Renal cortical epithelial cell (primary cell): ENCODE results near the gene ASTN1. TPM values are rescaled to one million over a fixed set of nuclear protein-coding genes. Genes with fewer than 3 reads are reported as not detected.

Experiments used
- DNase-seq: peaks from one replicate; pipeline ENCODE4 v3.0.0-alpha.2; 2011; ENCODE audit warnings: low read depth
- total RNA-seq: library from RNA; depleted of rRNA; stranded (reverse); fragments of >200 nt; gene quantifications from 2 replicates; pipeline ENCODE4 v1.2.3, GENCODE V29; 2014

ASTN1 gene
- under 0.01 and 0.05 TPM in 2 replicates for total RNA-seq

GRCh38 chr1:177164380-177165068, at the start of gene ASTN1:
ASTN1 (minus strand) TSS chr1:177164712; CDS start chr1:177164676, 36 bp downstream.
- no peak for DNase-seq

GRCh38 chr1:177211231-177211630, 46.7 kb upstream of the ASTN1 start:
- DNase-seq = no peak

GRCh38 chr1:177210071-177210470, 45.6 kb upstream of the ASTN1 start:
- DNase-seq = peak; percentile 29

- DNase-seq = peak; percentile 99
Observed at GRCh38 chr1:177209357-177209756, 44.8 kb upstream of the ASTN1 start.

- DNase-seq = no peak
Observed at GRCh38 chr1:177208920-177209319, 44.4 kb upstream of the ASTN1 start.

GRCh38 chr1:177206831-177207355, 42.4 kb upstream of the ASTN1 start:
- peak; percentile 18 for DNase-seq

GRCh38 chr1:177200290-177200689, 35.8 kb upstream of the ASTN1 start:
- peak; percentile 21 for DNase-seq

- no peak for DNase-seq
Observed at GRCh38 chr1:177198243-177198642, 33.7 kb upstream of the ASTN1 start.

GRCh38 chr1:177190308-177190970, 25.9 kb upstream of the ASTN1 start:
- no peak for DNase-seq

- DNase-seq = no peak
Observed at GRCh38 chr1:177186639-177187038, 22.1 kb upstream of the ASTN1 start.

- DNase-seq = peak; percentile 2
Observed at GRCh38 chr1:177185209-177185608, 20.7 kb upstream of the ASTN1 start.

- DNase-seq = no peak
Observed at GRCh38 chr1:177183836-177184235, 19.3 kb upstream of the ASTN1 start.

- no peak for DNase-seq
Observed at GRCh38 chr1:177181631-177182291, 17.2 kb upstream of the ASTN1 start.

- DNase-seq = no peak
Observed at GRCh38 chr1:177181280-177181630, 16.7 kb upstream of the ASTN1 start.

GRCh38 chr1:177174921-177175634, 10.6 kb upstream of the ASTN1 start:
- DNase-seq = no peak

GRCh38 chr1:177173976-177174375, 9.5 kb upstream of the ASTN1 start:
- DNase-seq = no peak

- DNase-seq = no peak
Observed at GRCh38 chr1:177172866-177173265, 8.4 kb upstream of the ASTN1 start.

GRCh38 chr1:177172272-177172671, 7.8 kb upstream of the ASTN1 start:
- DNase-seq = no peak

GRCh38 chr1:177171536-177172123, 7.1 kb upstream of the ASTN1 start:
- DNase-seq = no peak

GRCh38 chr1:177170756-177171535, 6.4 kb upstream of the ASTN1 start, which contains the start of gene BRINP2:
BRINP2 (plus strand) TSS chr1:177170958; CDS start chr1:177229877, 58,919 bp downstream.
- peak; percentile 42 for DNase-seq

- DNase-seq = no peak
Observed at GRCh38 chr1:177165069-177165439, 542 bp upstream of the ASTN1 start.
